Thoracic aorta (tissue), 2 donors: ENCODE data around the gene DNAJC30. TPM values are rescaled to one million over a fixed set of nuclear protein-coding genes. Genes with fewer than 3 reads are reported as not detected.
"Not testable (repeated sequence)": the region's sequence is repeated elsewhere in the genome, so short reads cannot be mapped to it uniquely, and the experiment has no call there.

Experiments used
- ATAC-seq: fragments of 150-250 bp; one replicate; pipeline ENCODE4 v1.8.0; 2017; ENCODE audit warnings: low read depth; ENCODE audit not compliant: insufficient number of reproducible peaks, low FRiP score
- DNase-seq: peaks from one replicate; pipeline ENCODE4 v3.0.0-alpha.2; 2020; ENCODE audit warnings: low spot score
- H3K27ac ChIP-seq, 2 donors: fragments of 200-600 bp; sonication (generic); 1 replicate in 1 of 2; 2 replicates in 1 of 2; pipeline ENCODE4 v1.5.1; 2016; ENCODE audit warnings: mild to moderate bottlenecking in 2 of 2, moderate library complexity in 2 of 2
- H3K27me3 ChIP-seq: fragments of 200-600 bp; sonication (generic); replicated peaks from 2 replicates; pipeline ENCODE4 v1.6.0; 2016; ENCODE audit warnings: mild to moderate bottlenecking; ENCODE audit not compliant: insufficient read depth
- H3K36me3 ChIP-seq: fragments of 200-600 bp; sonication (generic); one replicate; pipeline ENCODE4 v1.5.1; 2016
- H3K4me1 ChIP-seq, 2 donors: fragments of 200-600 bp; sonication (generic); 1 replicate in 1 of 2; 2 replicates in 1 of 2; pipeline versions ENCODE4 v1.5.1 to v1.6.0; 2016; ENCODE audit warnings: low read depth in 2 of 2, mild to moderate bottlenecking in 1 of 2; ENCODE audit not compliant: control insufficient read depth in 1 of 2
- H3K4me3 ChIP-seq: fragments of 200-600 bp; sonication (generic); 2 replicates; pipeline ENCODE4 v1.5.1; 2016; ENCODE audit warnings: mild to moderate bottlenecking
- H3K9me3 ChIP-seq: fragments of 200-600 bp; sonication (generic); 2 replicates; pipeline ENCODE4 v1.5.1; 2016
- total RNA-seq, 2 donors: library from RNA; depleted of rRNA; stranded (reverse); fragments of >200 nt; gene quantifications; one replicate each; pipeline versions ENCODE4 v1.1.0 to v1.2.3, GENCODE V29; 2016
- TF ChIP-seq, protein P1 (sequence below): fragments of 200-600 bp; sonication (generic); IDR thresholded peaks from one replicate; pipeline ENCODE4 v1.5.1; 2019; ENCODE audit warnings: antibody characterized with exemption

The DNAJC30 gene
- total RNA-seq, 2 donors from 2014 or later: 3.9 to 7.8 TPM

- Histone ChIP-seq H3K36me3 (no peaks in the 10 kb centered on the region), H3K9me3 (no peaks in the 10 kb centered on the region), H3K4me1 (peaks cover 12 to 14% of the 10 kb centered on the region in 2 donors), H3K4me3 (peak overlapping the region; percentile 81), H3K27me3 (no peaks in the 10 kb centered on the region), H3K27ac (no peak overlapping the region)
- ATAC-seq (no peak), DNase-seq (no peak)
- TF ChIP-seq, protein P1, sequence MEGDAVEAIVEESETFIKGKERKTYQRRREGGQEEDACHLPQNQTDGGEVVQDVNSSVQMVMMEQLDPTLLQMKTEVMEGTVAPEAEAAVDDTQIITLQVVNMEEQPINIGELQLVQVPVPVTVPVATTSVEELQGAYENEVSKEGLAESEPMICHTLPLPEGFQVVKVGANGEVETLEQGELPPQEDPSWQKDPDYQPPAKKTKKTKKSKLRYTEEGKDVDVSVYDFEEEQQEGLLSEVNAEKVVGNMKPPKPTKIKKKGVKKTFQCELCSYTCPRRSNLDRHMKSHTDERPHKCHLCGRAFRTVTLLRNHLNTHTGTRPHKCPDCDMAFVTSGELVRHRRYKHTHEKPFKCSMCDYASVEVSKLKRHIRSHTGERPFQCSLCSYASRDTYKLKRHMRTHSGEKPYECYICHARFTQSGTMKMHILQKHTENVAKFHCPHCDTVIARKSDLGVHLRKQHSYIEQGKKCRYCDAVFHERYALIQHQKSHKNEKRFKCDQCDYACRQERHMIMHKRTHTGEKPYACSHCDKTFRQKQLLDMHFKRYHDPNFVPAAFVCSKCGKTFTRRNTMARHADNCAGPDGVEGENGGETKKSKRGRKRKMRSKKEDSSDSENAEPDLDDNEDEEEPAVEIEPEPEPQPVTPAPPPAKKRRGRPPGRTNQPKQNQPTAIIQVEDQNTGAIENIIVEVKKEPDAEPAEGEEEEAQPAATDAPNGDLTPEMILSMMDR: no peak
Measured at GRCh38 chr7:73668103-73668885, 15.0 kb downstream of the DNAJC30 start.

GRCh38 chr7:73667344-73668102 is 15.7 kb downstream of the DNAJC30 start, which contains the start of gene VPS37D:
VPS37D (plus strand) TSS chr7:73667831; CDS start chr7:73667959, 128 bp downstream.
- TF ChIP-seq, protein P1: peak; percentile 79

GRCh38 chr7:73663033-73663432 is 20.2 kb downstream of the DNAJC30 start:
- H3K9me3 ChIP-seq: no peaks in the 10 kb centered on the region
- TF ChIP-seq, protein P1: no peak
- H3K36me3 ChIP-seq: no peaks in the 10 kb centered on the region
- DNase-seq: no peak
- no peak overlapping the region for H3K27ac ChIP-seq
- no peaks in the 10 kb centered on the region for H3K27me3 ChIP-seq
- no peak overlapping the region for H3K4me3 ChIP-seq
- no peak for ATAC-seq
- H3K4me1 ChIP-seq: peaks cover 4% of the 10 kb centered on the region in 2 donors

More at GRCh38 chr7:73667344-73668102, 15.7 kb downstream of the DNAJC30 start, which contains the start of gene VPS37D:
- Histone ChIP-seq H3K4me1 (peaks cover 12 to 14% of the 10 kb centered on the region in 2 donors), H3K4me3 (peak within 1 kb of the TSS; percentile 81), H3K9me3 (no peaks in the 10 kb centered on the region), H3K27ac (no peak within 1 kb of the TSS), H3K36me3 (no peaks in the 10 kb centered on the region), H3K27me3 (no peaks in the 10 kb centered on the region)
- peak; percentile 57 for DNase-seq
- peak; percentile 49 for ATAC-seq

DNA sequence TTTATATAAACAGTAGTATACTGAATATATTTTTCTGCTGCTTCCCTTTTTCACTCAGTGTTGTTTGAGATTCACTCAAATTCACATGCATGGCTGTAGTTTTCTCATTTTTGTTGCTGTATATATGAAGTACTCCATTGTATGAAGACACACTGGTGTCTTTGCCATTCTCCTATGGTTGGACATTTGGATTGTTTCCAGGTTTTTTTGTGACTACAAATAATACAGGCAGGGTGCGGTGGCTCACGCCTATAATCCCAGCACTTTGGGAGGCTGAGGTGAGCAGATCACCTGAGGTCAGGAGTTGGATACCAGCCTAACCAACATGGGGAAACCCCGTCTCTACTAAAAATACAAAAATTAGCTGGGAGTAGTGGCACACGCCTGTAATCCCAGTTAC is 22.7 kb downstream of the DNAJC30 start:
- not testable (repeated sequence) for H3K36me3 ChIP-seq, DNase-seq, H3K9me3 ChIP-seq, H3K27me3 ChIP-seq, H3K27ac ChIP-seq, ATAC-seq, H3K4me1 ChIP-seq, H3K4me3 ChIP-seq

GRCh38 chr7:73659983-73660382 is 23.3 kb downstream of the DNAJC30 start:
- Histone ChIP-seq H3K27ac (no peak overlapping the region), H3K36me3 (no peaks in the 10 kb centered on the region), H3K9me3 (no peaks in the 10 kb centered on the region), H3K4me1 (no peaks in the 10 kb centered on the region), H3K27me3 (no peaks in the 10 kb centered on the region), H3K4me3 (no peak overlapping the region)
- ATAC-seq (no peak), DNase-seq (no peak)
- TF ChIP-seq, protein P1: no peak

DNA sequence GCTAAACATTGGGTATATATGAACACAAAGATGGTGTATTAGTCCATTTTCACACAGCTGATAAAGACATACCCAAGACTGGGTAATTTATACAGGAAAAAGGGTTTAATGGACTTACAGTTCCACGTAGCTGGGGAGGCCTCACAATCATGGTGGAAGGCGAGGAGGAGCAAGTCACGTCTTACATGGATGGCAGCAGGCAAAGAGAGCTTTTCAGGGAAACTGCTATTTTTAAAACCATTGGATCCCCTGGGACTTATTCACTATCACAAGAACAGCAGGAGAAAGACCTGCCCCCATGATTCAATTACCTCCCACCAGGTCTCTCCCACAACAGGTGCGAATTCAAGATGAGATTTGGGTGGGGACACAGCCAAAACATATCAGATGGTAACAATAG is 27.9 kb downstream of the DNAJC30 start:
- H3K36me3 ChIP-seq, H3K27ac ChIP-seq, DNase-seq, H3K9me3 ChIP-seq, H3K27me3 ChIP-seq, H3K4me3 ChIP-seq, H3K4me1 ChIP-seq, ATAC-seq: not testable (repeated sequence)
